Inflammatory macrophage treated with lipopolysaccharide for 4 hours (primary cell): ENCODE results near the gene CD200.
"Not testable (repeated sequence)": the region's sequence is repeated elsewhere in the genome, so short reads cannot be mapped to it uniquely, and the experiment has no call there.

ENCODE experiments used
- DNase-seq: peaks from one replicate; pipeline ENCODE4 v3.0.0-alpha.2; 2020

The CD200 gene

GRCh38 chr3:112391648-112392047 is 58.7 kb downstream of the CD200 start:
- peak; percentile 50 for DNase-seq

- DNase-seq, result no peak
Measured at GRCh38 chr3:112392393-112393359, 59.7 kb downstream of the CD200 start.

DNA sequence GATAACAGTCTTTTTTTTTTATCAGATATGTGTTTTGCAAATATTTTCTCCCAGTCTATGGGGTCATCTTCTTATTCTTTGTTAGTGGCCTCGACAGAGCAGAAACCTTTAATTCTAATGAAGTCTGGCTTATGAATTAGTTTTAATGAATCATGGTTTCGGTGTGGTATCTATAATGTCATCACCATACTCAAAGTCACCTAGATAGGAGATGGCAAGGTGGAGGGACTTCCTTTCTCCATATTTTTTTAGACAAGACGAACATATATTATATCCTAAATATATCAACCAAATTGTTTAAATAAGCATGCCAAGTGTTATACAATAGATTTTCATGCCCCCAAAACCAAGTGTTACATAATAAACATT is 60.4 kb downstream of the CD200 start:
- DNase-seq, result no peak

DNA sequence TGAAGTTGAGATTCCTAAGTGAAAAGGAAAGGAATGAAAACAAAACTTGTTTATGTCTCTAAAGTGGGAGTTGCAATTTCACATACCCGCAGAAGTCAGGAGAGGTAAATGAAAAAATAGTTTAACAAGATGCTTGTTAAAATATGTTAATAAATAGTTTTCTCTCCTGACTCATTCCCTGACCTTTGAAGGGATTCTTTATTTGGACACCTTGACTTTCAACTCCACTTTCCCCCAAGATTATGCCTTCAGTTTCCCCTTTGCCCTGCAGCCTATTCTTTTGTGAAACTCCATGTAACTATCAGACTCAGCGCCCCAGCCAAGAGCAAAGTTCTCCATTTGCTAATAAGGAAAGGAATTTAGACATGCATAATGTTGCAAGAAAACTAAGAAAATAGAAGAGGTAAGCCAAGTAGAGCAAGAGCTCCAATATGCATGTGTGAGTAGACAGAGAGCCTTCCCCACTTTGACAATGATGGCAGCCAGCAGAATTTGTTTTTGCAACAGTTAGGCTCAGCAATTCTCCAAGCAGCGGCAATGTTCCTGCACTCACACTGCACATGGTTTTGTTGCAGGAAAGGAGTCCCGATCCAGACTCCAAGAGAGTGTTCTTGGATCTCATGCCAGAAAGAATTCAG is 61.2 kb downstream of the CD200 start:
- no peak for DNase-seq

DNA sequence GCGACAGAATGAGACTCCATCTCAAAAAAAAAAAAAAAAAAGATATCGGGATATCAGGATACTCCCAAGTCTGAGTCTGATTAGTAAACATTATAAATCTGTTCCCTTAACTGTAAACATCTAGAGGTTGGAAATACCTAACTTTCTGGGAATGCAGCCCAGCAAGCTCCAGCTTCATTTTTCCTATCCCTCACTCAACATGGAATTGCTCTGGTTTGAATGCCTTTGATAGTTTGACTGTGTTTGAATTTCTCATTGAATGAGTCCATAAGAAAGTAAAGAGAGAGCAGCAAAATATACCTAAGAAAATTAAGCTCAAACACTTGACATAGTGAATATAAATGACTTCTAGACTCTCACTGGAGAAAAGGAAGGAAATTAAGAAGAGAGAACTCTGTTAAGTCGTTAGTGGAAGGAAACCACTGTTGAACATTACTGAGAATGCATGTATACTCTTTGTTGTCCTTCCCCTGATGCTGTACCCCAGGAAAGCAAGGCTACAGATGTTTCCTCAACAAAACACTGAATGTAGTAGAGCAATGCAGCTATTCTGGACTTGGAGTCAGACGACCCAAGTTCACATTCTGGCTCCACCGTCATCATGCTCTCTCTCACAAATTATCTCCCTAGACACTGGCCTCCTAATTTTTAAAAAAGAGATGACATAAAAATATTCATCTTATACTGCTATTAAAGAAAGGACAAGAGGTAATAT is 62.4 kb downstream of the CD200 start:
- no peak for DNase-seq

- no peak for DNase-seq
Measured at GRCh38 chr3:112395896-112396290, 62.9 kb downstream of the CD200 start.

DNA sequence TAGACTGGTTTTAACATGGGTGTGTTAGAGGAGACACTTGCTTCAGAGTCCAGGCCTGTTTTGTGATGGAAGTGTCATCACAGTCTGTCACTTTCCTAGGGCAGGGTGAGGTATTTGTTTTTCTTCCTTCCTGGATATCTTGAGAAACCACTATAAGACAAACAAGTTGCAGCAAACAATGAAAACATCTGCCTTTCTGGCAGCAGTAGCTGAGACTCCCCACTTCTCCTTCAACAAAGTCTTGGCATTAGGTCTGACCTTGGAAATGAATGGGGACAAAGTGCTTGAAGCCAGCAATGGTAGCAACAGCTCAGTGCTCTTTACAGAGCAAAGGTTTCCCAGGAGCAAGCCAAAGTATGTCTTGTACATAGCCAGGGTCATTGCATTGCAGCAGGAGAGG is 64.6 kb downstream of the CD200 start:
- DNase-seq, result no peak

DNA sequence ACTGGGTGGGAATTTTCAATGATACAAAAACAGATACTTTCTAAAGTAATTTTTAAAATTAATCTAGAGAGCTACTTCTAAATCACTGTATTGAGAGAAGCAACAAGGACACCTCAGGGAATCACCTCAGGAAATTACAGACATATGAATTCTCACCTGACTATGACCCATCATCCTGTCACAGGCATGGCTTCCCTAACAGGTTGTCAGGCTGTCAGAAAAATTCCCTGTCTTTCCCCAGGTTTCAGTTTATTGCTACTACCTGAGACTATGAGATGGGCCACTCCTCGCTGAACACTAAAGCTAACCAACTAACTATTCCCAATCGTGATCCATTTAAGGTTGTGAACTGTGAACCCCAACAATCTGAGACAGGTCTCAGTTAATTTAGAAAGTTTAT is 66.1 kb downstream of the CD200 start:
- no peak for DNase-seq

- DNase-seq, result not testable (repeated sequence)
Measured at GRCh38 chr3:112399554-112399953, 66.6 kb downstream of the CD200 start.

- not testable (repeated sequence) for DNase-seq
Measured at GRCh38 chr3:112400317-112400716, 67.4 kb downstream of the CD200 start.

GRCh38 chr3:112401617-112402016 is 68.7 kb downstream of the CD200 start:
- DNase-seq, result no peak

- no peak for DNase-seq
Measured at GRCh38 chr3:112403103-112403502, 70.1 kb downstream of the CD200 start.

- not testable (repeated sequence) for DNase-seq
Measured at GRCh38 chr3:112404924-112405549, 72.1 kb downstream of the CD200 start.

- peak; percentile 44 for DNase-seq
Measured at GRCh38 chr3:112405845-112406244, 72.9 kb downstream of the CD200 start.

GRCh38 chr3:112407214-112407887 is 74.4 kb downstream of the CD200 start:
- no peak for DNase-seq

GRCh38 chr3:112407888-112408702 is 75.1 kb downstream of the CD200 start:
- no peak for DNase-seq

GRCh38 chr3:112409041-112409440 is 76.1 kb downstream of the CD200 start:
- DNase-seq, result no peak

- DNase-seq, result no peak
Measured at GRCh38 chr3:112411425-112411824, 78.5 kb downstream of the CD200 start.
